Endodermal cell (in vitro differentiated cells): Measurements from ENCODE around the gene SLC66A3. TPM values are rescaled to one million over a fixed set of nuclear protein-coding genes. Genes with fewer than 3 reads are reported as not detected.

Experiments used
- DNase-seq: peaks from one replicate; pipeline ENCODE4 v3.0.0-alpha.2; 2017
- H3K27ac ChIP-seq: 2 replicates; pipeline ENCODE4 v1.5.1; 2013; ENCODE audit warnings: mild to moderate bottlenecking, low read depth, low read length, moderate library complexity
- H3K27me3 ChIP-seq: 2 replicates; pipeline ENCODE4 v1.6.1; 2013; ENCODE audit warnings: mild to moderate bottlenecking, low read length, moderate library complexity; ENCODE audit not compliant: insufficient read depth, control insufficient read depth, poor library complexity, severe bottlenecking
- H3K36me3 ChIP-seq: 2 replicates; pipeline ENCODE4 v1.7.0; 2013; ENCODE audit warnings: mild to moderate bottlenecking, low read length, moderate library complexity; ENCODE audit not compliant: control insufficient read depth, insufficient read depth
- H3K4me1 ChIP-seq: one replicate; pipeline ENCODE4 v1.7.0; 2013; ENCODE audit warnings: low read length; ENCODE audit not compliant: control insufficient read depth, insufficient read depth
- H3K4me3 ChIP-seq: 2 replicates; pipeline ENCODE4 v1.5.1; 2013; ENCODE audit warnings: mild to moderate bottlenecking, low read length, moderate library complexity
- H3K9ac ChIP-seq: 2 replicates; pipeline ENCODE4 v1.6.1; 2013; ENCODE audit warnings: mild to moderate bottlenecking, low read length, moderate library complexity; ENCODE audit not compliant: poor library complexity, severe bottlenecking; ENCODE audit errors: extremely low read depth
- H3K9me3 ChIP-seq: 2 replicates; pipeline ENCODE4 v1.6.1; 2013; ENCODE audit warnings: mild to moderate bottlenecking, low read length, moderate library complexity; ENCODE audit not compliant: control insufficient read depth
- H3K27ac Mint-ChIP-seq: 2 replicates; pipeline ENCODE4 v1.8.0; 2020; ENCODE audit warnings: mixed read lengths
- H3K27me3 Mint-ChIP-seq: 2 replicates; pipeline ENCODE4 v1.8.0; 2021; ENCODE audit warnings: mild to moderate bottlenecking, mixed read lengths; ENCODE audit not compliant: insufficient read depth
- H3K36me3 Mint-ChIP-seq: 2 replicates; pipeline ENCODE4 v1.8.0; 2020; ENCODE audit warnings: low read depth, mixed read lengths
- H3K4me1 Mint-ChIP-seq: 2 replicates; pipeline ENCODE4 v1.8.0; 2020; ENCODE audit warnings: mixed read lengths
- H3K4me3 Mint-ChIP-seq: 2 replicates; pipeline ENCODE4 v1.8.0; 2020; ENCODE audit warnings: mild to moderate bottlenecking, moderate library complexity, mixed read lengths
- H3K9me3 Mint-ChIP-seq: 2 replicates; pipeline ENCODE4 v1.8.0; 2020; ENCODE audit warnings: mild to moderate bottlenecking, mixed read lengths
- CTCF ChIP-seq: fragments of 200-600 bp; sonication (generic); conservative IDR thresholded peaks from 2 replicates; pipeline ENCODE4 v1.5.0; 2021; ENCODE audit warnings: antibody characterized with exemption, mild to moderate bottlenecking
- WGBS, 2 experiments: methylation state at CpG; one replicate each; pipeline versions ENCODE4 v1.1.5 to v1.1.7; 2013; ENCODE audit warnings: missing lambda C conversion rate in 2 of 2, mixed read lengths in 1 of 2; ENCODE audit not compliant: insufficient coverage in 1 of 2, insufficient read length in 1 of 2; 5-methylcytosine and 5-hydroxymethylcytosine counted together
- total RNA-seq, 2 donors: library from RNA; stranded (reverse); fragmentation: NEBNext Ultra II Directional in 1 of 2; extraction: Animal tissue kit (Norgen Biotek cat#: 25700) in 1 of 2; gene quantifications; 2 replicates in 1 of 2; 3 replicates in 1 of 2; pipeline ENCODE4 v1.2.1, GENCODE V29; 2021

SLC66A3 gene
- total RNA-seq, 2 donors from 2014 or later, result 14.4 to 17.5 TPM

DNA sequence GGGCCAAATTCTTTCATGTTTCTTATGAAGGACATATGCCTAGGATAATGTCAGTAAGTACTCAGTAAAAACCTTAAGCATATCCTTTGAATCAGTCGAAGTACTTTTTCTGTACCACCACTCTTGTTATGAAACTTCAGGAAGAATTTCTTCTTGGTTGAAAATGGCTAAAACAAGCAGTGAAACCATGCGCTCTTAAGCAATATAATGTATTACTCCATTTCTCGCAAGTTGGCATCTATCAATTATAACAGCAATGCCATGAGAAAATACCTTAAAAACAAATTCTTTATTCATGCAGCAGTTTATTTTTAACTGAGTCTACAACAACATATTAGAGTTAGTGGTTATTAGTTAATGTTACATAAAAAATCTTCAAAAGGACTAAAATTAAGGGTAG, 41.0 kb downstream of the SLC66A3 start:
- Histone ChIP-seq H3K4me1 (no peaks in the 10 kb centered on the region), H3K27me3 (no peaks in the 10 kb centered on the region), H3K4me3 (no peak overlapping the region), H3K27ac (no peak overlapping the region), H3K9me3 (no peaks in the 10 kb centered on the region), H3K9ac (no peak overlapping the region), H3K36me3 (peaks cover 90% of the 10 kb centered on the region)
- Mint-ChIP-seq H3K4me3 (no peak overlapping the region), H3K27ac (no peak overlapping the region), H3K4me1 (no peaks in the 10 kb centered on the region), H3K27me3 (no peaks in the 10 kb centered on the region), H3K36me3 (peaks cover 39% of the 10 kb centered on the region), H3K9me3 (no peaks in the 10 kb centered on the region)
- 75 to 94% methylated on average over 1 to 3 of the region's 3 CpGs for WGBS, 2 experiments
- no peak for DNase-seq
- TF ChIP-seq CTCF, result no peak

GRCh38 chr2:11200651-11201050, 45.4 kb downstream of the SLC66A3 start:
- WGBS, 2 experiments, result 90 to 100% methylated on average over 1 to 2 of the region's 2 CpGs
- Mint-ChIP-seq H3K4me1 (peaks cover 2% of the 10 kb centered on the region), H3K4me3 (no peak overlapping the region), H3K9me3 (no peaks in the 10 kb centered on the region), H3K36me3 (peaks cover 41% of the 10 kb centered on the region), H3K27ac (no peak overlapping the region), H3K27me3 (no peaks in the 10 kb centered on the region)
- Histone ChIP-seq H3K27me3 (no peaks in the 10 kb centered on the region), H3K4me3 (no peak overlapping the region), H3K27ac (no peak overlapping the region), H3K9ac (no peak overlapping the region), H3K9me3 (no peaks in the 10 kb centered on the region), H3K36me3 (peaks cover 82% of the 10 kb centered on the region), H3K4me1 (no peaks in the 10 kb centered on the region)
- no peak for DNase-seq
- TF ChIP-seq CTCF, result no peak

DNA sequence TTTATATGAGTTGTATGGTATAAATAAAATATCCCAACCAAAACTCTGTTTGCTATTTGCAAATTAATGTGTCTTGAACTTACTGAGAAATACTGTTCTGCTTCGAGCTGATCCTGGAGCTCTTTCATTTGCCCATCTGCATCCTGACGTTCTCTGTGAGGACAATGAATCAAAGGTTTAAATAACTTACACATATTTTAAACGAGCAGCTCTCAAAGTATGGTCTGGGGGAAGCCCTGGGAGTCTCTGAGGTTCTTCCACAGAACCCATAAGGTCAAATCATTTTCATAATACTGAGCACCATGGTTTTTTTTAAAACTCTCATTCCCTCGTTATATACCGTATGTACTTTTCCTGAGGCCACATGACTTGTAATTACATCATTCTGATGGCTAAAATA, 46.7 kb downstream of the SLC66A3 start:
- Mint-ChIP-seq H3K4me3 (no peak overlapping the region), H3K27me3 (no peaks in the 10 kb centered on the region)

More for the DNA sequence above, 46.7 kb downstream of the SLC66A3 start:
- no peak overlapping the region for H3K4me3 ChIP-seq
- H3K9me3 Mint-ChIP-seq, result no peaks in the 10 kb centered on the region
- peaks cover 80% of the 10 kb centered on the region for H3K36me3 ChIP-seq
- no peaks in the 10 kb centered on the region for H3K4me1 ChIP-seq
- H3K27ac ChIP-seq, result no peak overlapping the region
- WGBS, 2 experiments, result 86 to 91% methylated on average over 3 to 5 of the region's 5 CpGs
- no peak for DNase-seq
- TF ChIP-seq CTCF, result no peak
- H3K9me3 ChIP-seq, result no peaks in the 10 kb centered on the region
- peak overlapping the region; percentile 63 for H3K27ac Mint-ChIP-seq
- peaks cover 2% of the 10 kb centered on the region for H3K4me1 Mint-ChIP-seq
- H3K27me3 ChIP-seq, result no peaks in the 10 kb centered on the region
- H3K9ac ChIP-seq, result no peak overlapping the region
- peaks cover 38% of the 10 kb centered on the region for H3K36me3 Mint-ChIP-seq
